GM19438 (cell line): Measurements from ENCODE around the gene TKTL2.

Source experiments
- ATAC-seq: cut with Tn5 transposase; IDR thresholded peaks from one replicate; pipeline ENCODE4 v1.9.1; 2021; ENCODE audit warnings: low read depth; ENCODE audit not compliant: unreplicated experiment

Gene TKTL2

DNA sequence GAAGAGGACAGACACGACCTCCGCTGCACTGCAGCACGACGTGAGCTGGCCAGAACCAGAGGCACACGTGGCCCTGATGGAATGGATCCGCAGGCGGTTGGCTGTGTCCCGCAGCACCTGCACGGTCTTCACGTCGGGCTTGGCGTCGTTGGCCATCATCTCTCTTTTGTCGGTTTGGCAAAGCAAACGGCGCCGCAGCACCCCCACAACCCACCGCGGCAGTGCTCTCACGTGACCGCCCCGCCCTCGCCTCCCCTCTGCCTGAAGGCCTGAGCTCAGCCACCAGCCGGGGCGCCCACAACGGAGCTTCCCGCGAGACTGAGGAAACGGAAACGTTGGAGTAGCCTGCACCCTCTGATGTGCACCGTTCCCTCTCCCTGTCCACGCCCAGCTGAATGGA lies at the start of gene TKTL2:
TSS of gene TKTL2 (minus strand) at position 179 of the 400 bp plus-strand sequence. CDS start at position 159, 20 bp downstream.
- no peak for ATAC-seq

- no peak for ATAC-seq
Observed at GRCh38 chr4:163515198-163515597, 41.6 kb upstream of the TKTL2 start.

DNA sequence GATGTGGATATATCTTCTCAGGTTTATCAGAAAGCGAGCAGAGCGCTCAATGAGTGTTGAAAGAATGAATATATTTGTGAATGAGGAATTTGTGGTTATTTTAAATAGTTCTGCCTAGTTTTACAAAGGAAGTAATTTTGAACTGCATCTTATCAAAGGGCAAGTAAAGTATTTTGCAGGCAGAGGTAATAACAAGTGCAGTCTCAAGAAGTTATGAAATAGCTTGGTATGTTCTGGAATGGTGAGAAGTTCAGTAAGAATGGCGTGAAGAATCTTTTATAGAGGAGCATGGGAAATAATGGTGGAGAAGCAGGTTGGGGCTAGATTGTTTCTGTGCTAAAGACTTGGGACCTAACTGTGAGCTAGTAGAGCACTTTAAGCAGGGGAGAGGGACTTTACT lies 31.8 kb upstream of the TKTL2 start:
- no peak for ATAC-seq

GRCh38 chr4:163500586-163500985 lies 27.0 kb upstream of the TKTL2 start:
- ATAC-seq = no peak

- ATAC-seq = peak; percentile 18
Observed at GRCh38 chr4:163495900-163496299, 22.3 kb upstream of the TKTL2 start.

DNA sequence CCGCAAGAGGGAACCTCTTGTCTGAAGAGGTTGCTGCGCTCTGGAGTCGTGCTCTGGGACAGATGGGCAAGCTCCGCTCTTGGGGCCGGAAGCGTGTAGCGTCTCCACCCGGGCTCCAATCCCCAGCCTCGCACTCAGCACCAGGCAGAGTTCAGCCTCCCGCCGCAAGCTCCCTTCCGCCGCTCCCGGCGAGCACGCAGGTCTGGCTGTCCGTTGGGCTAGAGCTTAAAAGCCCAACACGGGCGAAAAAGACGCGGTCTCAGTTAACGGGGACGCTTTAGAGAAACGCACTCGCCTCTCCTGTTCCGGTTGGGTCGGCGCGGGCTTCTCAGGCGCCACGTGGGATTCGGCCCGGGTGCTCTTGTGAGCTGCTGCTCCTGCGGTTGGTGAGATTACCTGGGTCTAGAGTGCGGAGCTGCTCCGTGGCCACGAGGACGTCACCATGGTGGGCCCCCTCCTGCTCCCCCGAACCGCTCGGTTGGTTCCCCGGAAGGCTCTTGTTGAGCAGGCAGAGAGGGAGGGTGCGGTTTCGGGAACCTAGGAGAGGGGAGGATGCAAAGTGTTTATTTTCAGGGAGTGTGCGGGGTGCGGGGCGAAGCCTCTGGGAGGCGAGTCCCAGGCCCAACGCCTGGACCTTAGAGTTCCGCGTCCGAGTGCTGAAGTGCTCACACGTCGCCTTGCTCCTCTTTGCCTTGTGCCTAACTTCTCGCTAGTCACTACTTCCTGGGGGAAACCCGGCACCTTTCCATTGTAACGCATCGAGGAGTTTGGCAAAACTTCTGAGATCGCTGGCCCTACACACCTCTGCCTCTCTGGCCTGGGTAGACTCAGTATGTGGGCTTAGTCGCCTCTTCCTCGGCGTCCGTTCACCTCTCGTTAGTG lies 21.0 kb upstream of the TKTL2 start, which contains the start of gene TMA16:
TSS of gene TMA16 (plus strand) at position 331 of the 882 bp plus-strand sequence. CDS start at position 443, 112 bp downstream.
- peak; percentile 84 for ATAC-seq

- no peak for ATAC-seq
Observed at GRCh38 chr4:163493643-163494359, 20.2 kb upstream of the TKTL2 start.

- ATAC-seq = no peak
Observed at GRCh38 chr4:163492951-163493504, 19.5 kb upstream of the TKTL2 start.

DNA sequence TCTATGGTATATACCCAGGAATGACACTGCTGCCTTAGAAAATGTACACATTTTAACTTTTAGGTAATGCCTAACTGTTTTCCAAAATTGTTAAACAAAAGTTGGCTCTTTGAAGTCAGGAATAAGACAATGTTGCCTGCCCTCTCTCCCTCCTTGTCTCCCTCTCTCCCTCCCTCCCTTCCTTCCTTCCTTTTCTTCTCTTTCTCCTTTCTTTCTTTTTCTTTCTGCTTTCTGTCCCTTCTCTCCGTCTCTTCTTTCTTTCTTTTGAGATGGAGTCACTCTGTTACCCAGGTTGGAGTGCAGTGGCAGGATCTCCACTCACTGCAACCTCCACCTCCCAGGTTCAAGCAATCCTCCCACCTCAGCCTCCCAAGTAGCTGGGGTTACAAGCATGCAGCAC lies 16.4 kb upstream of the TKTL2 start:
- ATAC-seq = no peak

- ATAC-seq = no peak
Observed at GRCh38 chr4:163486321-163486720, 12.8 kb upstream of the TKTL2 start.

- ATAC-seq = no peak
Observed at GRCh38 chr4:163485589-163485988, 12.0 kb upstream of the TKTL2 start.

DNA sequence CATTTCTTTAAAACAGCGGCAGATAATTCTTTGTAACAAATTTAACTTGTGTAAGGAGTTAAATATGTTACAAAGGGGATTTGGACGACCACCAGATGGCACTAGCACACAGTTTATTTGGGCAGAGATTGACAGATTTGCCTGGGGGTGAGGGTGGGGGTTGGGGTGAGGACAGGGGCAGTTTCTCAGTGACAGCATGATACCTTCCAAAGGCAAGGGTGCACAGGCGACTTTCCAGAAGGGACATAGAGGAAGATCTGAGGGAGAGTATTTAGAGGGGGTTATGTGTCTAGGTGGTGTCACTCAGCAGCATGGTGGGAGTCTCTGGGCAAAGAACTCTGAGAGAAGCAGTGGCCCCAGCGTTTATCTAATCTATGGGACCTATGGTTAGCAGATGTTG lies 11.4 kb upstream of the TKTL2 start:
- ATAC-seq = no peak

GRCh38 chr4:163482190-163482589 lies 8.6 kb upstream of the TKTL2 start:
- peak; percentile 60 for ATAC-seq

DNA sequence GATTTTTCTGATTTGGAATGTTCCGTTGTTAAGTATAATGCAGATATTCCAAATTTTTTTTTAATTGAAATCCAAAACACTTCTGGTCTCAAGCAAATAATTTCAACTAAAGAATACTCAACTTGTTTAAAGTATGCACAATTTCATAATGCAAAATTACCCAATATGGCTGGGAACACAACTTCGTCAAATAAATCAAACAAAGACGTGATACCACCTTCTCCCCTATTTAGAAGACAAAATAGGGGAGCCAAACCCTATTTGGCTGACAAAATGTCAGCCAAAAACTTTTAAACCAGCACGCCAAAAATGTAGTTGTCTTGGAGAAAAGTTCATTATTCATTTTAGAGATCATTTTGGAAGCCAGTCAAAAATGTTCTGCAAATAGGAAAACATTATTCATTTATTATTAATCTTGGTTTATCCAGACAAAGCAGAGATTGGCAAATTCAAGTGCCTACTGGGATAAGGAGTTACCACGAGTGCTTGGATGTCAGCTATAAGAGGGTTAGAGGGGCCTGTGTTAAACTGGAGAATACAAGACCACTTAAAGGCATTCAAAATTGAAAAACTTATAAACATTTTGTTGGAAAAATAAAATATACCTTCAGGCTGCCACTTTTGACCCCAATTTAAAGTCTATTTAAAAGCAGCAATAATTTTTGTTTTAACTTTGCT lies 3.3 kb upstream of the TKTL2 start:
- no peak for ATAC-seq

DNA sequence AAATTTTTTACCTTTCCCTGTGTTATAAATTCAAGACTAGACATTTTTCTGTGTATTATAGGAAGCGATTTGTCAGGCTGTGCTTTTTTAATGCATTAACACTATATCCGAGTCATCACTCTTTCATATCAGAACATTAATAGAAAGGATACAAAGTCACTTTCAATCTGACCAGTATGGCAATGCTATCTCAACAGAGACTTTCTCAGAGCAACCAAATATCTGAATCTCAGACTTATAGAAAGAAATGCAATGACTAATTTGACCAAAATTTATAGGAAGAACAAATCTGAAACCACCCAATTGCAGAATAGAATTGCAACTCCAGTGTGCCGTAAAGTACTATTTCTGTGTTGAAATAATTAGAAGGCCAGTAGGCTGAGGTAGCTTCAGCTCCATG lies 473 bp upstream of the TKTL2 start:
- ATAC-seq = no peak

DNA sequence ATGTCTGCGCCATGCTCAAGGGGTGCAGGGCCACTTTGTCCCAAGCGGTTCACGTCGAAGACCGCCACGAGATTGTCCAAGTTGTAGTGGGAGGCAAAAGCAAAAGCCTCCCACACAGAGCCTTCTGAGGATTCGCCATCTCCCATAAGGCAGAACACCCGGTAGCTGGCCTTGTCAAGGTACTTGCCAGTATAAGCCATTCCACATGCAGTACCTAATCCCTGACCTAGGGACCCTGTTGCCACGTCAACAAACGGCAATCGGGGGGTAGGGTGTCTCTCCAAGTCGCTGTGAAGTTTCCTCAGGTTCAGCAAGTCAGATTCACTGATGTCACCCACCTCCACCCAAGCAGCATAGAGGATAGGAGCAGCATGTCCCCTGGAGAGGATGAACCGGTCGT lies 424 bp downstream of the TKTL2 start:
- ATAC-seq = no peak

- ATAC-seq = no peak
Observed at GRCh38 chr4:163470391-163470790, 3.2 kb downstream of the TKTL2 start.

GRCh38 chr4:163467082-163467770 lies 6.3 kb downstream of the TKTL2 start:
- ATAC-seq = no peak

GRCh38 chr4:163462556-163462955 lies 11.0 kb downstream of the TKTL2 start:
- ATAC-seq = no peak

DNA sequence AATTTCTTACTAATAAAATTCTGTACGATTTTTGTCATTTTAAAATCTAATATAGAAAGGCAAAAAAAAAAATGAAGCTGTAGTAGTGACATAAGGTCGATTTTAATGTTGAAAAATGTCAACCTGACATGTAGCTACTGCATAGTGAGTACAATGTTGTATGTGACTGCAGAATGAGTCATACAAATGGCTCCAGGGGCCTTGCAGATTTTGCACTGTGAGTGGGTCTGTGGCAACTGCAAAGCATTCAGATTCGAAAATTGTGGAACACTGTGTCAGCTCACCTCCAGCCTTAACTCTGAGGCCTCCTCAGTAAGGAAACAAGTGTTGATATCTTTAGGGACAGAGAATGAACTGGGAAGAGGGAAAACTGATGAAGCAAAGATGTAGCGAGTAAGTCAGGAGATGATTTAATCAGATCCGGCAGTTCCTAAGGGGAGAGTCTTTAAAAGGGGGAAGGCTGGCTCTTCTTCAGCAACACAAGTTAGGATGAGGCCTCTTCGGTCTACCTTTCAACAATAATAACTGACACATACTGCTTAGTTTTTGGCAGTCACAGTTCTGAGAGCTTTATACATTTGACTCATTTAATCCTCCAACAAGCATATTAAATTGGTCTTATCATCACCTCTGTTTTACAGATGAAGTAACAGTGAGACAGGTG lies 24.9 kb downstream of the TKTL2 start:
- no peak for ATAC-seq
